Activated T-helper 1 cell treated with Interleukin-2 at 50 U/mL for 16 hours (primary cell): ENCODE measurements around the gene PHF21B.

ENCODE experiments used
- DNase-seq: peaks from one replicate; pipeline ENCODE4 v3.0.0-alpha.2; 2020; ENCODE audit warnings: low read depth

The PHF21B gene

GRCh38 chr22:44892803-44893730 lies 116.7 kb downstream of the PHF21B start:
- DNase-seq: no peak

- no peak for DNase-seq
Observed at GRCh38 chr22:44892243-44892642, 117.6 kb downstream of the PHF21B start.

GRCh38 chr22:44891791-44892190 lies 118.0 kb downstream of the PHF21B start:
- no peak for DNase-seq

- no peak for DNase-seq
Observed at GRCh38 chr22:44891293-44891747, 118.5 kb downstream of the PHF21B start.

- DNase-seq: no peak
Observed at GRCh38 chr22:44890416-44891292, 119.2 kb downstream of the PHF21B start.

- no peak for DNase-seq
Observed at GRCh38 chr22:44889255-44889878, 120.4 kb downstream of the PHF21B start.

GRCh38 chr22:44888491-44889254 lies 121.1 kb downstream of the PHF21B start:
- no peak for DNase-seq

GRCh38 chr22:44887941-44888366 lies 121.9 kb downstream of the PHF21B start:
- no peak for DNase-seq

DNA sequence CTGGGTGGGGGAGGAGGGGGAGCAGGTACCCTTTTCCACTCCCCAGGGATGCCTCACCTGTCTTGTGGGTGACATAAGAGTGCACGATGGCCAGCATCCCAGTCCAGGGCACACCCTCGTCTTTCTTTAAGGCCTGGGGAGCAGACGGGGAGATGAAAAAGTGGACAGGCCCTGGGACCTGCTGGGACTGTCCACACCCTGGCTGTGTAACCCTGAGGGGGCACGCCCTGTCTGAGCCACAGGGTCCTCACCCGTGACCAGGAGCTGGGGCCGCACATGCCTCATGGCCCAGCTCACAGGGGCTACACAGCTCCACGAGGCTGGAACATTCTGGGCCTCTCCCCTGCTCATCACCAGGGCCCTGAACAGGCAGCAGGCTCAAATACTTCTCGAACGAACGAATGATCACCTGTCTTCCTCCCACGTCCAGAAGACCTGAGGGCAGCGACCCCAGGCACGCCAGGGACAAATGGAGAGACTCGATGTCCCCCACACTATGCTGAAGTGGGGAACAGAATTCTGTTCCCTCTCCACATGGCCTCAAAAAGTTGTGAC lies 123.9 kb downstream of the PHF21B start:
- no peak for DNase-seq

DNA sequence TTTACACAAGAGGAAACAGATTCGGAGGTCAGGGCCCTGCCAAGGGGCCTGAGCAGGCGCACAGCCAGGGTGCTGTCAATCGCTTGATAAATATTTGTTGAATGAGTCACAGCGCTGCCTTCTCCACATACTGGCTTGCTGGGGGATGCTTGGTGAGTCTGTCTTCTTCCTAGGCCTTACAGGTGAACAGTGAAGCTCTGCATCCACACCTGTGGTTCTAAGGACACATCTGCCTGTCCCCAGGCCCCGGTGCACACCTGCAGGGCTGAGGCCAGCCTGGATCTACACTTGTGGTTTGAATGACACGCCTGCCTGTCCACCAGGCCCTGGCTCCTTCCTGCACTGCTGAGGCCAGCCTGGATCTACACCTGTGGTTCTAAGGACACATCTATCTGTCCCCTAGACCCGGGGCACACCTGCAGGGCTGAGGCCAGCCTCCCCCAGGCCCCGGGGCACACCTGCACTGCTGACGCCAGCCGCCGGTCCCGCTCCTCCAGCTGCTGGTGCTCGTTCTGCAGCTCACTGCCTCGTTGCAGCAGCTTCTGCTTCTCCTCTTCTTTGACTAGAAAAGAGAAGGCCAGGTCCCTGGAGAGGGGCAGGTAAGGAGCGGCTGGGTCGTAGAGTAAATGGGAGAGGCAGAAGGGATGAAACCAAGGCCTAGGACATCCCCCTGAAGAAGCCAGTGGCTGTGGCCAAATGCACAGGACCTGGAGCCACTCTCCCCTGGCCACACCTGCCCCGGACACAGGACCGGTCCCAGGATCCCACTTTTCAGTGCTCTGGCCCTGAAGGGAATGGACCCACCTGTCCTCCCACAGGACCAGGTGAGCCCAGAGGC lies 124.6 kb downstream of the PHF21B start:
- DNase-seq: no peak

DNA sequence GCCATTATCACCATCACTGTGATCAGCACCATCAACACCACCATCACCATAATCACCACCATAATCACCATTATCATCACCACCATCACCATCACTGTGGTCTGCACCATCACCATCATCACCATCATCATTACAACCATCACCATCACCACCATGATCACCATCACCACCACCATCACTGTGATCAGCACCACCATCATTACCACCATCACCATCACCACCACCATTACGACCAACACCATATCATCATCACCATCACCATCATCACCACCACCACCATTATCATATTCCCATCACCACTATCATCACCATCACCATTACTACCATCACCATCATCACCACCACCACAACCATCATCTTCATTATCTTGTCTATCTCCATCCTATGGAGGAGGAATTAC lies 125.2 kb downstream of the PHF21B start:
- DNase-seq: no peak

DNA sequence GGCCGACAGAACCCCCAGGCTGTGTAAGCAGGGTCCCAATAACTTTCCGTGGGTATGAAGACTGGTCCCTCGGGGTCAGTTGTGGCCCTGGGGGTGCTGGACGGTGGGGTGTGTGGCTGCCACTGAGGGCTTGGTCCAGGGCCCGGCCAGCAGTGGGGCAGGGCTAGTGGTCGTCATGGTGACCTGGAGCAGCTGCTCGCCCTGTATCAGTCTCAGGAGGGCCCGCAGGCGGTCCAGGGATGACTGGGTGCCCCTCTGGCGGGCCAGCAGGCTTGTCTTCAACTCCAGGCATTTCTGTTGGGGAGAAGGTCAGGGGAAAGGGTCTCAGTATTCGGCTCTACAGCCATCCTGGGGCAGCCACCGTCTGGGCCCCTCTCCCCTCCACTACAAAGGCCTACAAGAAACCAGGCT lies 126.8 kb downstream of the PHF21B start:
- no peak for DNase-seq

- DNase-seq: no peak
Observed at GRCh38 chr22:44882226-44882905, 127.4 kb downstream of the PHF21B start.

DNA sequence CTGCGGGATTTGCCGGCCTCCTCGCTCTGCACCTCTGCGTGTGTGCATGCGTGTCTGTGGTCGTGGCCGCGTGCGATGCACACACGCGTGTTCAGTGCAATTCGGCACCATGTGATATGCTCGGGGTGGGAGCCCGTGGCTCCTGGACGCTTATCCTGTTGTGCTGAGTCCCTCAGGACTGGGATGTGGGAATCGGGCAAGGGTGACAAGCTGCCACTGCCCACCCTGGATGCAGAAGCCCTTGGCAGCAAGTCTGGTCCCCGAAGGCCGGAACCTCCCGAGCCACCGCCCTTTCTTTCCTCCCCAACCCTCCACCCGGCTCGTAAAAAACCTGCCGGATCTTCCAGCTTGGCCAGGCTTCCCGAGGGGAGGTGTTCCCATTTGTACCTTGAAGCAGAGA lies 128.2 kb downstream of the PHF21B start:
- no peak for DNase-seq

DNA sequence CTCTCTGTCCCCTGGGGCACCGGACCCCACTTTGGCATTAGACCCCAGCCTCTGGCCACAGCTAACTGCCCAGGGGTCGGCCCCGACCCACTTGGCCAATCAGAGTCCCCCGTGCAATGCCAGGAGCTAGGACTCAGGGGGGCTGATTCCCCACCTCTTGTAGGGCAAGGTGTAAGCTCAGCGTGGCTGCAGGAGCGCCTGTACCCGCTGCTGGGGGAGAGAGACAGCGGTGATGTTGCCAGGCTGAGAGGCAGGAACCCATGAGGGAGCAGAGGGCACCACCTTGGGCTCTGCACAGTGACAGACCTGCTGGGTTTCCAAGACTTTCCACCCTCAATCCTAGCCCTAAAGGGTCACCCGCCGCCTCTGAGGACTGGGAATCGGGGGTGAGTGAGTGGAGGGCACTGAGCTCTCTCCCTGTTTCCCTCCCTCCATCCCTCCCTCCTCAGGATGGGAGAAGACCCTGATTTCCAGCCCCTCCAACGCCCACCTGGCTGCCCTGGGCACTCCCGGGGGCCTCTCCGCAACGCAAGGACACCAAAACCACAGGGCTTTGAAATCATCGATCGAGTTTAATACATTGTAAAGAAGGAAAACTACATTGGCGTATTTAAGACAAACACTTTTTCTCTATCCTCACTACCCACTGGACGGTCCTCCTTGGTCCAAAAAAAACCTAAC lies 129.1 kb downstream of the PHF21B start:
- no peak for DNase-seq

GRCh38 chr22:44879301-44879680 lies 130.5 kb downstream of the PHF21B start:
- DNase-seq: no peak

DNA sequence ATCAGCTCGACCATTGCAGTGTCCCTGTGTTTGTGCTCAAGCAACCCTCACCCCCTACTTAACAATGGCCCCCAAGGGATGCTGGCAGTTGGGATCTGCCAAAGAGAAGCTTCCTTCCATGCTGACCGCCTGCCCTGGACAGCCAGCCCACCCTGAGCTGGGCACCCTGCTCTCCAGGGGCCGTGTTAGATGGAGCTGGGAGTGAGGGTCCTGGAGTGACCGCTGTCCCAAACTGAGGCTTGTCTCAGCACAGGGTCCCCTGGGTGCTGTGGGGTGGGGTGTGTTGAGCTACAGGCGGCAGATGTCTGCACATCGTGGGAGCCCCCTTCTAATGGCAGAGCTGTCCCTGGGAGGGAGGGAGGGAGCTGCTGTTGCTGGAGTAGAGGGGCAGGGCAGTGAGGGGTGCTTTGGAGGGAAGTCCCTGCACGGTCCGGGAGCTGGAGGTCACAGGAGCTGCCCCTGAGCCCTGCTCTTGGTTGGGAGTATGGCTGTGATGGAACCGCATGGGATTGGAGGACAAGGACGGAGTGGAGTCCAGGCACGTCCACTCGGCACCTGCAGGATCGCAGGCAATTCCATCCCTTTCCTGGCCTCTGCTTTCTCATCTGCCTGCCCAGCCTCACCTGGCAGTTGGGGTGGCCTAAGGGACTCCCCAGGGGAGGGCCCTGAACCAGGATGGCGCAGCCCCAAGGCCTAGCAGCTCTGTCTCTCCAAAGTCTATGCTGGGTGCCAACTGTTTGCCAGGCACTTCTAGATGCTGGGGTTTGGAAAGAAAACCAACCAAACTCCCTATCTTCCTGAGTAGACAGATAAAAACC lies 131.1 kb downstream of the PHF21B start:
- no peak for DNase-seq

GRCh38 chr22:44876921-44877320 lies 132.9 kb downstream of the PHF21B start:
- DNase-seq: no peak
